Breast epithelium (tissue), 3 donors: ENCODE results near the gene OTUD1.

Source experiments
- CTCF ChIP-seq, 3 donors: fragments of 450-650 bp; IDR thresholded peaks; one replicate each; pipeline ENCODE4 v1.5.1; 2016 to 2017; ENCODE audit warnings: antibody characterized with exemption in 3 of 3, mild to moderate bottlenecking in 3 of 3, moderate library complexity in 3 of 3
- POLR2A ChIP-seq: fragments of 450-650 bp; IDR thresholded peaks from one replicate; pipeline ENCODE4 v1.6.1; 2016; ENCODE audit warnings: antibody characterized with exemption, mild to moderate bottlenecking, moderate library complexity

- no peak for TF ChIP-seq CTCF (IDR thresholded peaks at IDR 0.05)
- no peak for TF ChIP-seq POLR2A
Observed at GRCh38 chr10:23435378-23435777, 3.5 kb upstream of the OTUD1 start.
